G401 (cell line): ENCODE data around the gene TICAM2. TPM values are rescaled to one million over a fixed set of nuclear protein-coding genes. Genes with fewer than 3 reads are reported as not detected.

Experiments
- DNase-seq: peaks from one replicate; pipeline ENCODE4 v3.0.0-alpha.2; 2015; ENCODE audit warnings: low spot score
- in situ Hi-C: cut with HindIII; loops from 2 replicates; pipeline ENCODE4 v1.10.0; 2016; ENCODE audit warnings: low sequenced_read_pairs, mixed read lengths
- total RNA-seq: library from RNA; depleted of rRNA; stranded (reverse); fragments of >200 nt; shearing (Covaris generic); gene quantifications from 2 replicates; pipeline ENCODE4 v1.2.3, GENCODE V29; 2014; rRNA removed

The TICAM2 gene
- total RNA-seq, 1 experiment from 2014 or later: not detected

DNA sequence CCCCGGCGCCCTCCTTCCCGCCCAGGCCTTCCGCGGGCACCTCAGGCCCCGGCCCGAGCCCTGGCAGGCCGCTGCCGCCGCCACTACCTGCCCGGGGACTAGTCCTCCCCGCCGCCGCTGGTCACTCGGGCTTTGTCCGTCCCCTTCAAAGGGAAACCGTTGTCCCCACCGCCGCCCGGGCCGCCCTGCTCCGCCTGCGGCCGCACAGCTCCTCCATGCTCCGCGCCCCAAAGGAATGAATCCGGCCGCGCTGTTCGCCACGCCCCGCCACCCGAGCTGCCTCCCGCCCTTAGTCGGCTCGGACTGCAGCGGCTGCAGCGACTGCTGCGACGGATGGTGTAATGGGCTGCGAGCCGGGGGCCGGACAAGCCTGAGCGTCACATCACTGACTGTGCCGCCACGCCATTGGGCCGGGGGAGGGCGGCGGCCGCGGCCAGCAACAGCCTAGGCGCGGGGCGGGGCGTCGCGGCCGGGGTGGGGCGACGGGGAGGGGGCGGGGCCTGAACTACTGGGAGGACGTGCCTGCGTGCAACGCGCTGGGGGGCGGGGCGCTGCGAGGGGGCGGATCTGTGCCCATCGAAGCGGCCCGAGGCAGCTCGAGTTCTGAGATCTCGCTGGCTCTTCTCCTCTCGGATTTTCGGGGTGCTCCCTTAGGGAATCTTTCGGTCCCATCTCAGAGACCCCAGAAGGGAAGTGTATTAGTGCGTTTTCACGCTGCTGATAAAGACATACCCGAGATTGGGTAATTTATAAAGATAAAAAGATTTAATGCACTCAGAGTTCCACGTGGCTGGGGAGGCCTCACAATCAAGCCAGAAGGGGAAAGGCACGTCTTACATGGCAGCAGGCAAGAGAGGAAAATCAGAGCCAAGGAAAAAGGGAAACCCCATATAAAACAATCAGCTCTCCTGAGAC is 57.6 kb downstream of the TICAM2 start, which contains the start of gene FEM1C:
TSS of gene FEM1C (minus strand) at position 340 of the 915 bp plus-strand sequence. CDS start 1,282 bp downstream, outside the sequence.
- in situ Hi-C loops: no loop called here
- DNase-seq: peak; percentile 96

- in situ Hi-C loops: no loop called here
- no peak for DNase-seq
Measured at GRCh38 chr5:115544043-115544435, 58.2 kb downstream of the TICAM2 start.

DNA sequence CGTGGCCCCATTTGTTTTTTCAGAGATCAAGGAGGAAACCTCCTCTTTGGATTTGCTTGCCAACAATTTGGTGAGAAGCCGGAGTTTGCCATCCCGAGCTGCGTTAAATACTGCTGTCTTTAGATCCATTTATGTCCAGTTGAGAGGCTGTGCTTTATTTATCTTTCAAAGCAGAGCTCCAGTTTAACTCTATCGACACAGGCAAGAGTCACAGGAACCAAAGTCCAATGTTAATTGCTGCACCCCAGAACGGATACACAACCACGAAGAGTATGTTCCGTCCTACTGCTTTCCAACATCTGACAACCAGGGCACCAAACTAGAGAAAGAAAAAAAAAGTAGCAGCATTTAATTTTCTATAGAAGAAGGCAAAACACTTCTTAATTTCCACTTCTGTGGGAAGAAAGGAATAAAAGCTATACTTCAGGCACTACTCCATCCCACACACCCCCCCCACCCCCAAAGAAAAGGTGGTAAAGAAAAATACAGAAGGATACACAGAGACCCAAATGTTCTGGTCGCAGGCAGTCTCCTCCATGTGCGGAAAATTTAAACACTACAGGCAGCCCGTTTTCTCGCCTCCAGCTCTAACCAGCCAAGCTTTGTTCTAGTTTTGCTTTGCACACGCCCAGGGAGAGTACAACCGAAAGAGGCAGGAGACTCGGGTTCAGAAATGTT is 58.8 kb downstream of the TICAM2 start:
- in situ Hi-C loops: no loop called here
- DNase-seq: peak; percentile 60

- DNase-seq: peak; percentile 33
- in situ Hi-C loops: no loop called here
Measured at GRCh38 chr5:115542651-115543364, 59.5 kb downstream of the TICAM2 start.

DNA sequence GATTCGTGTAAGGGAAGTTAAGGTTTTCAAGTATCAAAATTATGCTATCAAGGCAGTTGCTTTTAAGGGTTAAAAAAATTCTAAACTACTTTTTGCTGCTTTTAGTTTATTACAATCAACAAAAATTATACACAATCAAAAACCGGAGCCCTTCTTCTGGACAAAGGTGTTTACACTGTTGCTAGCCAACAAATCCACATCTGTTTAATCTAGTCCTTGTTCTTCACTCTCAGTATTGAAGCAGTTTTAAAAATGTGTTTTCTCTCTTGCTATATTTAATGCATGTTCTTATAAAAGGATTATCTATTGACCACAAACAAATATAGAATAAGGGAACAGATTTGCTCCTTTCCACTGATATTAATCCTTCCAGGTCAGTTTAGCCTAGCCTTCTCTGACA is 60.2 kb downstream of the TICAM2 start:
- in situ Hi-C loops: no loop called here

GRCh38 chr5:115541611-115542010 is 60.7 kb downstream of the TICAM2 start:
- no peak for DNase-seq
- in situ Hi-C loops: no loop called here

More for the DNA sequence above, 60.2 kb downstream of the TICAM2 start:
- DNase-seq: peak; percentile 28

GRCh38 chr5:115535479-115536035 is 66.7 kb downstream of the TICAM2 start:
- in situ Hi-C loops: no loop called here
- DNase-seq: no peak

- in situ Hi-C loops: no loop called here
Measured at GRCh38 chr5:115532517-115532916, 69.8 kb downstream of the TICAM2 start.

GRCh38 chr5:115531787-115532367 is 70.4 kb downstream of the TICAM2 start:
- no peak for DNase-seq
- in situ Hi-C loops: no loop called here

More at GRCh38 chr5:115532517-115532916, 69.8 kb downstream of the TICAM2 start:
- no peak for DNase-seq

DNA sequence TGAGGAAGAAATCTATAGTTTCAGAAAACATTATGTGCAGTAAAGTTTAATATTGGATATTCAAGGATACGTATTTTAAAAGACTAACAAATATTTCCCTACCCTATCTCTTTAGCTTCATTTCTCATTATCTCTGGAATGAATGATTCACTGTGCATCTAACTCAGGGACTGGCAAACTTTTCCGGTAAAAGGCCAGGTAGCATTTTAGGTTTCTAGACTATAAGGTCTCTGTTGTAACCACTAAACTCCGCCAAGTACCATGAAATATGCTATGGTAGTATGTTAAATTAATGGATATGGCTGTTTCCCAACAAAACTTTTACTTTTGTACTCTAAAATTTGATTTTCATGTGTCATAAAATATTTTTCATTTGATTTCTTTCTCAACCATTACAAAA is 70.9 kb downstream of the TICAM2 start:
- DNase-seq: no peak
- in situ Hi-C loops: no loop called here

GRCh38 chr5:115530426-115530825 is 71.9 kb downstream of the TICAM2 start:
- DNase-seq: peak; percentile 51
- in situ Hi-C loops: no loop called here

Other genes starting within 250 kb of the TICAM2 start
- gene FEM1C, start 57.7 kb downstream of the TICAM2 start, total RNA-seq: 4.8 and 7.8 TPM in 2 replicates
- 31.1 and 52.2 TPM in 2 replicates for gene TMED7, start 23.6 kb upstream of the TICAM2 start, total RNA-seq
- not detected in 2 replicates for gene CDO1, start 214.2 kb upstream of the TICAM2 start, total RNA-seq
- 48.1 and 67.1 TPM in 2 replicates for gene ATG12, start 239.1 kb upstream of the TICAM2 start, total RNA-seq
- 34.0 and 39.2 TPM in 2 replicates for gene AP3S1, start 239.5 kb upstream of the TICAM2 start, total RNA-seq